Amniotic epithelial cell (primary cell): ENCODE data around the gene CTRB2.
"Not testable (repeated sequence)": the region's sequence is repeated elsewhere in the genome, so short reads cannot be mapped to it uniquely, and the experiment has no call there.

Source experiments
- DNase-seq: peaks from one replicate; pipeline ENCODE4 v3.0.0-alpha.2; 2010; ENCODE audit warnings: low read depth

The CTRB2 gene

GRCh38 chr16:75227361-75228142, 20.6 kb upstream of the CTRB2 start:
- DNase-seq, result no peak

- no peak for DNase-seq
Measured at GRCh38 chr16:75226550-75227360, 19.8 kb upstream of the CTRB2 start.

- DNase-seq, result no peak
Measured at GRCh38 chr16:75225678-75226515, 18.9 kb upstream of the CTRB2 start.

GRCh38 chr16:75225092-75225491, 18.1 kb upstream of the CTRB2 start:
- DNase-seq, result no peak

- DNase-seq, result no peak
Measured at GRCh38 chr16:75224306-75225082, 17.5 kb upstream of the CTRB2 start.

GRCh38 chr16:75223129-75223528, 16.2 kb upstream of the CTRB2 start:
- not testable (repeated sequence) for DNase-seq

GRCh38 chr16:75222271-75222783, 15.4 kb upstream of the CTRB2 start:
- no peak for DNase-seq

GRCh38 chr16:75219838-75220237, 12.9 kb upstream of the CTRB2 start:
- DNase-seq, result no peak

GRCh38 chr16:75219088-75219487, 12.1 kb upstream of the CTRB2 start:
- DNase-seq, result no peak

GRCh38 chr16:75218256-75219076, 11.5 kb upstream of the CTRB2 start, which contains the start of gene CTRB1:
Gene CTRB1 (plus strand): TSS chr16:75218988. CDS start chr16:75219008, 20 bp downstream.
- DNase-seq, result no peak

GRCh38 chr16:75217389-75217851, 10.5 kb upstream of the CTRB2 start:
- DNase-seq, result no peak

- no peak for DNase-seq
Measured at GRCh38 chr16:75216576-75216975, 9.6 kb upstream of the CTRB2 start.

GRCh38 chr16:75216127-75216526, 9.2 kb upstream of the CTRB2 start:
- no peak for DNase-seq

- DNase-seq, result not testable (repeated sequence)
Measured at GRCh38 chr16:75211286-75211685, 4.3 kb upstream of the CTRB2 start.

- DNase-seq, result no peak
Measured at GRCh38 chr16:75209944-75210343, 3.0 kb upstream of the CTRB2 start.

- DNase-seq, result not testable (repeated sequence)
Measured at GRCh38 chr16:75209514-75209913, 2.6 kb upstream of the CTRB2 start.

- no peak for DNase-seq
Measured at GRCh38 chr16:75208861-75209505, 2.0 kb upstream of the CTRB2 start.

- no peak for DNase-seq
Measured at GRCh38 chr16:75208242-75208825, 1.4 kb upstream of the CTRB2 start.

GRCh38 chr16:75207831-75208230, 870 bp upstream of the CTRB2 start:
- no peak for DNase-seq
